ENCODE data around the gene TFDP2. TPM values are rescaled to one million over a fixed set of nuclear protein-coding genes. Genes with fewer than 3 reads are reported as not detected.
"Not testable (repeated sequence)": the region's sequence is repeated elsewhere in the genome, so short reads cannot be mapped to it uniquely, and the experiment has no call there.

Gene TFDP2
- total RNA-seq, 4 donors from 2014 or later, result 41.9 to 134 (median 47.3) TPM

GRCh38 chr3:142149673-142149992 lies 289 bp upstream of the TFDP2 start:
- H3K27ac ChIP-seq (replicated peaks in 1 of 4), result peak overlapping the region; percentile 93 to 97 (median 95)
- H3K4me3 ChIP-seq, result peak overlapping the region; percentile 87 to 93 (median 90)
- no peak for DNase-seq (ENCODE audit: extremely low spot score)
- no peak for TF ChIP-seq POLR2AphosphoS5 (IDR thresholded peaks at IDR 0.05)
- no peak for TF ChIP-seq EP300 (IDR thresholded peaks at IDR 0.05)
- no peak for TF ChIP-seq POLR2A (IDR thresholded peaks at IDR 0.05; ENCODE audit: low read depth)
- no peak for TF ChIP-seq CTCF (IDR thresholded peaks at IDR 0.05)
- no peaks in the 10 kb centered on the region for H3K27me3 ChIP-seq
- peaks cover 15 to 45% (median 40%) of the 10 kb centered on the region in 4 donors for H3K4me1 ChIP-seq
- H3K36me3 ChIP-seq, result no peaks in the 10 kb centered on the region
- H3K9me3 ChIP-seq, result no peaks in the 10 kb centered on the region
- intact Hi-C loops (cut with DNase I), result loop anchor here (5.0 kb wide), 1 partner anchor 78 kb away; the partner anchor contains the start of gene GK5
- 12% methylated on average over 10 of the region's 14 CpGs for WGBS

- peak overlapping the region; percentile 93 to 97 (median 95) for H3K27ac ChIP-seq (replicated peaks in 1 of 4)
- 14% methylated on average over 11 of the region's 11 CpGs for WGBS
- H3K36me3 ChIP-seq, result no peaks in the 10 kb centered on the region
- H3K9me3 ChIP-seq, result no peaks in the 10 kb centered on the region
- peaks cover 15 to 50% (median 47%) of the 10 kb centered on the region in 4 donors for H3K4me1 ChIP-seq
- H3K4me3 ChIP-seq, result peak overlapping the region; percentile 87 to 93 (median 90)
- no peak for DNase-seq (ENCODE audit: extremely low spot score)
- intact Hi-C loops (cut with DNase I), result loop anchor here (5.0 kb wide), 1 partner anchor 79 kb away; the partner anchor contains the start of gene GK5
- no peaks in the 10 kb centered on the region for H3K27me3 ChIP-seq
- TF ChIP-seq CTCF (IDR thresholded peaks at IDR 0.05) (no peak), POLR2A (IDR thresholded peaks at IDR 0.05; ENCODE audit: low read depth) (no peak), EP300 (IDR thresholded peaks at IDR 0.05) (no peak), POLR2AphosphoS5 (IDR thresholded peaks at IDR 0.05) (no peak)
Observed at GRCh38 chr3:142148044-142148791, 1.1 kb downstream of the TFDP2 start.

- Histone ChIP-seq H3K4me1 (peaks cover 15 to 47% (median 43%) of the 10 kb centered on the region in 4 donors), H3K36me3 (peaks cover 0 to 14% (median 12%) of the 10 kb centered on the region in 4 donors)
- H3K9me3 ChIP-seq; DNase-seq (ENCODE audit: extremely low spot score); intact Hi-C loops (cut with DNase I); H3K27ac ChIP-seq (replicated peaks in 1 of 4); H3K4me3 ChIP-seq; H3K27me3 ChIP-seq: not testable (repeated sequence)
- 82% methylated on average over 5 of the region's 5 CpGs for WGBS
Observed at GRCh38 chr3:142144587-142144986, 4.8 kb downstream of the TFDP2 start.

- H3K27ac ChIP-seq (replicated peaks in 1 of 4); intact Hi-C loops (cut with DNase I); H3K4me3 ChIP-seq; DNase-seq (ENCODE audit: extremely low spot score); H3K9me3 ChIP-seq; H3K27me3 ChIP-seq: not testable (repeated sequence)
- Histone ChIP-seq H3K36me3 (peaks cover 0 to 16% (median 13%) of the 10 kb centered on the region in 4 donors), H3K4me1 (peaks cover 0 to 19% (median 15%) of the 10 kb centered on the region in 4 donors)
- WGBS, result over 99% methylated on average over 13 of the region's 15 CpGs
Observed at GRCh38 chr3:142140608-142141285, 8.6 kb downstream of the TFDP2 start.

- H3K9me3 ChIP-seq; H3K27ac ChIP-seq (replicated peaks in 1 of 4); DNase-seq (ENCODE audit: extremely low spot score); H3K4me3 ChIP-seq; H3K4me1 ChIP-seq; intact Hi-C loops (cut with DNase I); H3K27me3 ChIP-seq: not testable (repeated sequence)
- 83% methylated on average over 2 of the region's 2 CpGs for WGBS
- peaks cover 0 to 16% (median 13%) of the 10 kb centered on the region in 4 donors for H3K36me3 ChIP-seq
Observed at GRCh38 chr3:142137089-142137488, 12.3 kb downstream of the TFDP2 start.

- no peak overlapping the region for H3K27ac ChIP-seq (replicated peaks in 1 of 4)
- no peak overlapping the region for H3K4me3 ChIP-seq
- no peak for DNase-seq (ENCODE audit: extremely low spot score)
- no peaks in the 10 kb centered on the region for H3K4me1 ChIP-seq
- WGBS, result 54% methylated on average over 3 of the region's 3 CpGs
- no peaks in the 10 kb centered on the region for H3K27me3 ChIP-seq
- TF ChIP-seq POLR2A (IDR thresholded peaks at IDR 0.05; ENCODE audit: low read depth) (no peak), POLR2AphosphoS5 (IDR thresholded peaks at IDR 0.05) (no peak), EP300 (IDR thresholded peaks at IDR 0.05) (no peak), CTCF (IDR thresholded peaks at IDR 0.05) (no peak)
- H3K36me3 ChIP-seq, result peaks cover 0 to 4% (median 4%) of the 10 kb centered on the region in 4 donors
- intact Hi-C loops (cut with DNase I), result no loop called here
- H3K9me3 ChIP-seq, result no peaks in the 10 kb centered on the region
Observed at GRCh38 chr3:142134799-142135325, 14.5 kb downstream of the TFDP2 start.

Data from esophagus muscularis mucosa (tissue), 4 donors.